ENCODE results near the gene RHBDF2.
A peak's percentile ranks its signal among the peaks of the same experiment; 100 is the strongest.

RHBDF2 gene

DNA sequence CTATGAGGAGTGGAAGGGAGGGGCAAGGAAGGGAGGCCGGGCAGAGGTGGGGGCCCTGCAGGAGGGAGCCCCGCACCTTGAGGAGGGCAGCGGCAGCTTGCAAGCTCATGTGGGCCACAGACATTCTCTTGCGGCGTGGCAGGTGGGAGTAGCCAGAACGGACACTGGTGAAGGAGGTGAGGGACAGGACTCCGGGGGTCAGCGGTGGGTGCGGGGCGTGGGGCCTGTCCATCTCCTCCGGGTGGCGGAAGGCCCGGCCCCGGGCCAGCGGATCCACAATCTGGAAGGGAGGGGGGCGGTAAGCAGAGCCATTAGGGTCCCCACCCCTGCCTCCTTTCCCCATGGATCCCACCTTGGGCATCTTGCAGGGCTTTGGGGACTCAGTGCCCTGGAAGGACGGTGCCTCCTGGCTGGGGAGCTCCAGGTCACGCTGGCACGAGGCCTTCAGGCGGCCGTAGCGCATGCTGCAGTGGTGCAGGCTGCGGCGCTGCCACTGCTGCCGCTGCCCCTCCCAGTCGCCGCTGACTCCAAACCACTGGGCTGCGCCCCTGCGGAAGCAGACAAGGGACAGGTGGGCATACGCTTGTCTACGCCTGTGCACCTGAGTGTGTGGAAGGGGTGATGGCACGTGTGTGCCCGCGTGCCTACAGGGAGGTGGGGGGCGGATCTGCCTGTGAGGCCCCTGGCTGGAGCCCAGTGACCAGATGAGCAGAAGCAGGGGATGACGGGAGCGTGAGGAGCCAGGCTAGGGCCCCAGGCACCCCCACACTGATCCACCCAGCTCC, 22.3 kb downstream of the RHBDF2 start:
- DNase-seq (ENCODE audit: low spot score), result no peak

DNA sequence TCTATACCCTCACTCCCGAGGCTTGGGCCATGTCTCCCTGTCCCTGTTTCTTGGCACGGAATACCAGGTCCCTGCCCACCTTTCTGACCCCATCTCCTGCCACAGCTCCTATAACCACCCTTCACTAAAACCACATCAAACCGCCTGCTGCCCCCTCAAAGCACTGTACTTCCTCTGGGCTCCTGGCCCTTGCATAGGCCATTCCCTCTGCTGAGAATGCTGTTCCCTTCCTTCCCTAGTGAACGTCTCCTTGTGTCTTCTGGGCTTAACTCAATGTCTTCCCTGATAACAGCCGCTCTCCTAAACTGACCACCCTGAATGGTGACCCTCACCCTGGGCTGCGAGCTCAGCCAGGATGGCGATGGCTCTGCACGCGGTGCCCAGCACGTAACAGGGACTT, 23.1 kb downstream of the RHBDF2 start:
- no peak for DNase-seq (ENCODE audit: low spot score)

DNA sequence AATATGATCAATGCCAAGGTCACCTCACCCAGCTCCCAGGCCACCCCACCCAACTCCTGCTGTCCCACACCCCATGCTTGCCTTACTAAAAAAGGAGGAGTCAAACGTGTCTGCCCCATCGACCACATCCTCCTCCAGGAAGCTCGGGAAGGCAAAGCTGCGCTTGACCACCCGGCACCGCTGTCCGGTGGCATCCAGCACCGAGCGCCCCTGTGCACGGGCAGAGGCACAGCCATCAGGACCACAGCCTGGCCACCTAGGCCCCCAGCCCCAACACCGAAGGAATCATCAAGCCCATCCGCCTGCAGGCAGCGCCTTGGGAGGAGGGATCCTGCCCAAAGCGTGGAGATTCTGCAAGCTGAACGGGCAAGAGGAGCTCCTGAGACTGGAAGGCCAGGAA, 23.6 kb downstream of the RHBDF2 start:
- DNase-seq (ENCODE audit: low spot score), result no peak

DNA sequence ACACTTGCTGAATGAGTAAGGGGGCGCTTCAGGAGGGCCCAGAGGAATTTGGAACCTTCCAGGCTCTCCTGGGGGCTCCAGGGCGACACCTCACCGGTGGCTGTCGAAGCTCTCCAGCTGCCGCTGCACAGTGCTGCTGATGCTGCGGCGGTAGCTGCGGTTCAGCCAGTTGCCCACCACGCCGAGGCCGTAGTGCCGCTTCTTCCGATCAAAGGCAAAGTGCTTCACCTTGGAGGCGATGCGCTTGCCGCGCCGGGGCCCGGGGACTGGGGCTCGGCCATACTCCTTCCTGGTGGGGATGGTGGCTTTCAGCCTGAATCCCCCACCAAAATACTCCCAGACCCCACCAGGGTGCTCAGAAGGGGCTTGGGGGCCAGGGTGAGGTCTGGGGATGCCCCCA, 24.5 kb downstream of the RHBDF2 start:
- DNase-seq (ENCODE audit: low spot score), result no peak

DNA sequence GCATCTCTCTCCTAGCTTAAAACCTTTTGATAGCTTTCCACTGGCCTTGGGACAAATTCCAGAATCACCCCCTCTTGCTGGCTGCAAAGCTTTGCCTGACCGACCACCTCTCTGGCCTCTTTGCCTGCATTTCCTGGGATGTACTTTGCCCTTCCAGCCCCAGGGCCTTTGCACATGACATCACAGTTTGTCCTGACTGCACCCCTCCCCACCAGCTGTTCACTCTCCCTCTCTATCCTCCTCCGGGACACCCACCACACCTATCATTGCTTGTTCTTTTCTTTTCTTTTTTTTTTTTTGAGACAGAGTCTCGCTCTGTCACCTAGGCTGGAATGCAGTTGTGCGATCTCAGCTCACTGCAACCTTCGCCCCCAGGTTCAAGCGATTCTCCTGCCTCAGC, 25.9 kb downstream of the RHBDF2 start:
- DNase-seq (ENCODE audit: low spot score), result no peak

DNA sequence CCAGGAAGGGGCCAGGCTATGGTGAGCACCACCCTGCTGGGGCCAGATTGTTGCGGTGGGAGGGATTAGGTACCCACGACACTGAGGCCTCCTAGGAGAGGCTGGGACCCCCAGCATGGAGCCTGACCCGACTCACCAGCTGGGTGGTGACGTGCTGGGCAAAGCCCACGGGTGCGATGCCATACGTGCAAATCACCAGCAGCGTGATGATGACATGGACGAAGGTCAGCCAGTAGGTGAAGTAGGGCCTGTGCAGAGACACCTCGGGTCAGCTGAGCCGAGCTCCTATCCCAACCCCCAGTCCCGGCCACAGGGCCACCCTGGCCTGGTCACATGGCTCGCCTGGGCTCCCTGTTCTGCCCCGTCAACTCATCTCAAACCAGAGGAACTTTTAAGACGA, 26.3 kb downstream of the RHBDF2 start:
- DNase-seq (ENCODE audit: low spot score), result no peak

DNA sequence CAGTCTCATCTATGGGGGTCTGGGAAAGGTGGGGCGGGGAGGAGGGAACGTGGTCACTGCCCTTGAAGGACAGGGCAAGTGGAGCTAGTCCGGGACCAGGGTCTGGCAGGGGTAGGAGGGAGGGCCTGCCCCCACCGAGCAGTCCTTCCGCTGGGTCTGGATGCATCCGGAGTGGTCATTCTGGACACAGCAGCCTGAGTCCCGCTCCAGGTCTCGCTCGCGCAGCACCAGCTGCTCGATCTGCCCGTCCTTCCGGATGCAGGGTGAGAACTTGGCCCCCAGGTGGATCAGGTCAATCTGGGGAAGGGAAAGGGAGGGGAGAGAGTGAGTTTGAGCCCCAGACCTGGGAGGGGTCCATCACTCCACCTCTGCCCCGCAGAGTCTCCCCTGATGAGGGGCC, 27.0 kb downstream of the RHBDF2 start:
- DNase-seq (ENCODE audit: low spot score), result no peak

DNA sequence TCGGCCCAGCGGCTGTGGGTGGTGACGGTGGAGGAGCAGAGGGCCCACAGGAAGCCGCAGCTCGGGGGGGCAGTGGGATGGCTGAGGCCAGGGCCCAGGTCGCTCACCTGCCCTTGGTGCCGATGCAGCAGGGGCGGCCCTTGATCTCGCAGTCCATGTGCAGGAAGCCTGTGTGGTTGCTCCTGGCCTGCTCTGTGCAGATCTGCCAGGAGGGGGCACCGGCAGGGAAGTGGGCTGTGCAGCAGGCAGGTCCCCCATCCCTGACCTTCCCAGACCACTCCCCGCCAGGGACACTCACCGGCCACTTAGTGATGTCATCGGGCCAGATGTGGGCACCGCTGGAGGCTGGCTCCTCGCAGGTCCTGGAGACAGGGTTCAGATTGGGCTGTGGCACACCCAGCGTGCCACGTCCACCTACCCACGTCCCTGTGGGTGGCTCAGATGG, 27.7 kb downstream of the RHBDF2 start:
- DNase-seq (ENCODE audit: low spot score), result peak; percentile 50

DNA sequence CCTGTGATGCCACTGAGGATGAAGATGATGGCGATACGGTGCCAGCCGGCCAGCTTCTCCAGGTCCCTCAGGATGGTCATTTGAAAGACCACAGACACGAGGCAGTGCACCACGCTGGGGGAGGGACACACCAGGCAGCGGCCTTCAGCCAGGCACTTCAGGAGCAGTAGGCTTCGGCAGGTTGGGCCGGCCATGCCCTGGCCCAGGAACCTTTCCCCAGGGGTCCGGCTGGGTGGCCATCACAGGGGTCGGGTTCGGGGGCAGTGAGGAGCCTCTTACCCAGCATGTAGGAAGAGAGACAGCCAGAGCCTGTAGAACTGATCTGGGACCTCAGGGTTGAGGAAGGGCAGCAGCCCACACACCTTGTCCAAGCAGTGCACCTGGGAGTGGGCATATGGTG, 28.5 kb downstream of the RHBDF2 start:
- no peak for DNase-seq (ENCODE audit: low spot score)

DNA sequence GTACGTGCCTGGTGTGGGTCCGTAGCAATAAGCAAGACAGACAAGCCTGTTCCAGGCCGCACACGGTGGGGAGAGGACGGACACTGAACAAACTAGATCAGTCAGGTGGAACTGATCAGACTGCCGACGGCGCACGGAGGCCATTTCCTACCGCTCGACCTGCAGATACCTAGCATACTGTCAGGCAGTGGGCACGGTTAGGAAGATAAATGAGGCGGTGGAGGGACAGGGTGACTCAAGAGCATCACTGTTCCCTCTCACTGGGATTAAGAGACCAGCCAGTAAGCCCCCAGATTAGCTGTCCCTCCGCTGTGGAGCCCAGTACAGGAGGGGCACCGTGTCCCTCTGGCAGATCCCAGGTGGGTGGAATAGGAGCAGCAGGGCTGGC, 29.0 kb downstream of the RHBDF2 start:
- no peak for DNase-seq (ENCODE audit: low spot score)

DNA sequence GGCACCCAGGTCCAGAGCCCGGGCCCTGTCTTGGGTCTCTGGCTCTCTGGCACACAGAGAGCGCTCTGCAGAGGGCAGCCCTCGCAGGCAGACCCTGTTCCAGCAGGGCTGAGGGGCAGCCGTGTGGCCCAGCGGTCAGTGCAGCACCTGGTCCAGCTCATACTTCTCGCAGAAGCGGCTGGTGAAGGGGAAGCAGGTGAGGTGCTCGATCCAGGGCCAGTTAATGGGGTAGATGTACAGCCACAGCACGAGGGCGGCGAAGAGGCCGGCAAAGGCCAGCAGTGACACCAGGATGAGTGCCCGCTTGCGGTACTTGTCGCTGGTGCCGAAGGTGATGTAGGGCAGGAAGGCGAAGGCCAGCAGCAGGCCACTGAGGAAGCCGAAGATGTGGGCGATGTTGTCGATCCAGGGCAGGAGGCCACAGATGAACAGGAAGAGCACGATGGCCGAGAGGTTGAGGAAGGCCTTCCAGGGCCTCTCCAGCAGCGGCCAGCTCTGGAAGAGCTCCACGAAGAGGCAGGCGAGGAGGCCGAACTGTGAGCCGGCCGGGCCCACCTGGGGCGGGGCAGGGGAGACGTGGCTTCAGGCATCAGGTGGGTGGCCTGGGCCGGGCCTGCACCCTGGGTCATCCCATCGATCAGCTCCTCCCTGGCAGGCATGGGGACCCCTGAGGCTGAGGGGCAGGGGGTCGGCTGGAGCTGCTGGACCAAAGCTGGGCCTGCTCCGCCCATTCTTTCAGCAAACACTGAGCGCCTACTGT, 29.5 kb downstream of the RHBDF2 start:
- DNase-seq (ENCODE audit: low spot score), result no peak

DNA sequence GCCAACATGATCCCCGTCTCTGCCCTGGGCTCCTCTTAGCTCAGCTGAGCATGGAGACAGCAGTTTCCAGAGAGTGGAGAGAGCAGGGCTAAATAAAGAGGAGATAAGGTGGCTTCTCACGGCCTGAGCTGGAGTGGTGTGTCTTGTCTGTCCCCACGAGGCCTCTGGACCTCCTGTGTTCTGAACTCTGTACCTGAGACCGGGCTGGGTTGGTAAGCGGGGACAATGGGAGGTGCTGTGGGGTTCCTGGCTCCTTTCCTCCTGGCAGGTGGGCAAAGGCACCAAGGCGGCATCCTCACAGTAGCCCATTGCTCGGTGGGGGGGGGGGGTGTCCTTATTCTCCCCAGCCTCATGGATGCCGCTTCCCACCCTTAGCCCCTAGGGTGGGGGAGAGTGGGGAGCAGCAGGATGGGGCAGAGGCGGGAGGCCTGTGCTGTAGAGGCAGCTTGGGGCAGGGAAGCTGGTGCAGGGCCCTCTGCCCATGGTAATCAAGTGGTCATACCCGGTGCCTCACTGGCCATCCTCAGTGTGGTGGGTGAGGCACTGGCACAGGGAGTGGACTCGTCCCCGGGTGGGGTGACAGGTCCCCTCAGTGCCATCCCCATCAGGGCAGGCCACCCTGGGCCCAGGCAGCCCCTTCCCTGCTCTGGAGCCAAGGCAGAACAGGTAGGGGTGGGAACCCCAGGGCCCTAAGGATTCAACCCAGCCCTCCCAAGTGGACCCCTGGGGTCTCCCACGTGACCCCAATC, 31.1 kb downstream of the RHBDF2 start:
- DNase-seq (ENCODE audit: low spot score), result no peak

DNA sequence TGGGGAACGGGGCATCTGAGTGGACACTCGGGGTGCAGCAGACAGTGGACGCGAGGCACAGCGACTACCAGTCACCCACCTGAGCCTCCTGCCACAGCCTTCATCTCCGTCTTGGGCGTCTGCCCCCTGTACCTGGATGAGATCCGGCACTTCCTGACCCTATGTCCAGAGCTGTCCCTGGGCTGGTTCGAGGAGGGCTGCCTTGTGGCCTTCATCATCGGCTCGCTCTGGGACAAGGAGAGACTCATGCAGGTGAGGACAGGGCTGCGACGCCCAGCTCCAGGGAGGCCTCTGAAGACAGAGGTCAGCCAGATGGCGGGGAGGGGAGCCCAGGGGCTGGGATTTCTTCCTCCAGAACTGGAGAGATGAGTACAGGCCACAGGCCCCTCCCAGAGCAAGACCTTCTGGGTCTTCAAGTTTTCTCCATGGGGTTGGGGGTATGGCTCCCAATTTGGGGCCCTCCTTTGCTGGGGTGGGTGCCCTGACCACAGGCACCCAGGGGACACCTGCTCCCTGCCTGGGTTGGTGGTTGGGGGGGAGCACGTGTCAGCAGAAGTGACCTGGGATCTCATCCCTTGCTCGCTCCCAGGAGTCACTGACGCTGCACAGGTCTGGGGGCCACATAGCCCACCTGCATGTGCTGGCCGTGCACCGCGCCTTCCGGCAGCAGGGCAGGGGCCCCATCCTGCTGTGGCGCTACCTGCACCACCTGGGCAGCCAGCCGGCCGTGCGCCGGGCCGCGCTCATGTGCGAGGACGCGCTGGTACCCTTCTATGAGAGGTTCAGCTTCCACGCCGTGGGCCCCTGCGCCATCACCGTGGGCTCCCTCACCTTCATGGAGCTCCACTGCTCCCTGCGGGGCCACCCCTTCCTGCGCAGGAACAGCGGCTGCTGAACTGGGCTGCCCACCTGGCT, 31.9 kb downstream of the RHBDF2 start:
- no peak for DNase-seq (ENCODE audit: low spot score)

DNA sequence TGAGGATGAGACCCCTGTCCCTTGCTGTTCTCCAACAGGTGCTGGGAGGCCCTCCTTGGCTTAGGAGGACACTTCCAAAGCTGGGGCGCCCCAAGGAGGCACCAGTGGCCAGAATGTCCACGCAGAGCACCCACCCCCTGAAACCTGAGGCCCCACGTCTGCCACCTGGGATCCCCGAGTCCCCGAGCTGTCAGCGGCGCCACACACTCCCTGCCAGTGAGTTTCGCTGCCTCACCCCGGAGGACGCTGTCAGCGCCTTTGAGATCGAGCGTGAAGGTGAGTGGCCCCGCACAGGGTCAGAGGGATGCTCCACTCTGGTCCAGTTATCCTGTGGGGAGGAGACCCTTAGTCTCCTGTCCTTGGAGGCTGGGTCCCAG, 32.6 kb downstream of the RHBDF2 start:
- DNase-seq (ENCODE audit: low spot score), result no peak

DNA sequence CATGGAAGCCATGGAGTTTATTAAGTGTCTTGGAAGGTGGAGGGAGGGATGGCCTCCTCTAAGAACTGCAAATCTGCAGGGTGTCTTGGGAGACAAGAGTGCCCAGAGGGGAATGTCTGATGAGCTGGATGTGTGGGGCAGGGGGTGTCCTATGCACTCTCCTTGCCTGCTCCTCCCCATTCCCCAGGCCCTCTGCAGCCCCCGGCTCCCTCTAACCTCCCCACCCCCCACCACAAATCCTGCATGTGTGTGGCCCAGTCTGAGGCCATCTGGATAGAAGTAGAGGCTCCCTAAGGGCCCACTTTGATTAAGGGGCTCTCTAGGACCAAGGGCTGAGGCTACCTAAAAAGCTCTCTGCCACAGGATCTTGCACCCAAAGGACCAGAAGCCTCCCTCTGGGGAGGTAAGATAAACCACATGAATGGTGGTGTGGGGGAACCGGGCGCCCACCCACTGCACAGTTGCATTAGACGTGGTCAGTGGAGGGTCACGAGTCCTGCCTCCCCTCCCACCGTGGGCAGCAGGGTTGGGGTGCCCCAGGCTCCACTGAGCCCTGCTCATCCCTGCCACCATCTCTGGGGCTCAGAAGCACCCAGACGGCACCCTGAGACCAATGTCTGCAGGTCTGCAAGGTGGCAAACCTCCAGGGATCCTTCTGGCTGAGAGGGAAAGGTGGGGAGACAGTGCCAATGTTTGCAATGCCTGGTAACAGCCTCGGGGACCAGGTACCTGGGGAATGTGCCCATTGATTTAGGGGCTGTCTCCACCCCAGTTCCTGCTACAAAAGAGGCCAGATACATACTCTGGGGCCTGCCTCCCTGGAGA, 33.2 kb downstream of the RHBDF2 start:
- DNase-seq (ENCODE audit: low spot score), result no peak

DNA sequence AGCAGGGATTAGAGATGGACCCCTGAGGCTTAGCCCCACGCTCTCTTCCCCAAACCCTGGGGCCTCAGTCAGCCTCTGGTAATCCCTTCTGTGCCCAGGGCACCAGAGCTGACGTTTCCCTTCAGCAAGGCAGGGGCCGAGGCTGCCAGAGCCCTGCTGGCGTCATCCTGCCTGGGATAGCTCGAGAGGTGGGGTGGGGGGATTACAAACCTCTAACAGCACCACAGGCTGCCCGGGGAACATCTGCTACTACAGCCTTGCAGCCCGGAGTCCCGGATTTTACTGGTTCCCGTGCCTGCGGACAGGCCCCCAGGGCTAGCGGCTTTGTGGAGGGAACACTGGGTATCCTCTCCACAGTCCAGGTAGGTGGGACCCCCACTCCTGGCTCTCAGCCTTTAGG, 33.9 kb downstream of the RHBDF2 start, which contains the start of gene AANAT:
Gene AANAT, plus strand, starts transcription at position 238 of the 400 bp plus-strand sequence. CDS start 1,144 bp downstream, outside the sequence.
- no peak for DNase-seq (ENCODE audit: low spot score)

DNA sequence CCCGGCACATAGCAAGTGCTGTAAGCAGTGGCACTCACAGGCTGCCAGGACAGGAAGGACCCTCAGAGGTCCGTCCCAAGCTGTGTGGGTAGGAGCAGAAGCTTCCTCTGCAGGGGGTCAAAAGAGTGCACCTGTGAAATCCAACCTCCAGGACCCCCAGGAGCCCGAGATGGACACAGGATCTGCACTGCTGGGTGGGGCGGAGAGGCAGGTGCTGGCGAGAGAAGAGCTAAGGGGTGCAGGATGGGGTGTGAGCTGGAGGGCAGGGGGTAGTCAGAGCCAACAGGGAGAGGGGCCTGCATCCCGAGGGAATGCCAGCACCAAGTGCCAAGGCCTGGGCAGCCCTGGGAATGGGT, 34.5 kb downstream of the RHBDF2 start:
- DNase-seq (ENCODE audit: low spot score), result no peak

DNA sequence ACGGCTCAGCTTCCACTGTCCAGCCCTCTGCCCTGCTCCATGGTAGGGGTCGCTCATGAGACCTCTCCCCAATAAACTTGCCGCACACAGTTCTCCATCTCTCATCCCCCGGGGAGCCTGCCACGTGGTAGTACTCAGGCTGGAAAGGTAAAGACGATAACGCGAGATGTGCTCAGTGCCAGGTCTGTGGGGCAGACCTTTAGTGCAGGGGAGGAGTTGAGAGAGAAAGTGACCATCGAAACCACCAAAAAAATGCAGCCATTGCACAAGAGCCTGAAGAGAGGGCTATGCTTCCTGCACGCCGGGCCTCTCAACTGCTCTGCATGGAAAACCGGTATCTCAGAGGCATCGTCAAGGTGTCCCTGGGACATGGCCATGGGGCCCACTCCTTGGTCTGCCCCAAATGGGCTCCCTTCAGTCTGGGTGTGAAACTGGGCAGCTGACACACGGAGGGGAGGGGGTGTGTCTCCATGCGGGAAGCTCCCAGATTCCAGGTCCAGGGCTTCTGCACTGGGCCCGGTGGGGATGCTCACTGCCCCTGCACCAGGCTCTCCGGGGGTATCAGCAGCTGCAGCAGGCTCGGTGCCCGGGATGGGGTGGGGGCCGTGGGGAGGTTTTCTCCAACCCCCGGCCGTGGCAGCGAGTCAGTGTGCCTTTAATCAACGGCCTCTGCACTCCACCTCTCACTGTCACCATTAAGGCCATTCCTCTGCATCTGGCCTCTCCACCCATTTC, 38.5 kb downstream of the RHBDF2 start:
- DNase-seq (ENCODE audit: low spot score), result no peak

DNA sequence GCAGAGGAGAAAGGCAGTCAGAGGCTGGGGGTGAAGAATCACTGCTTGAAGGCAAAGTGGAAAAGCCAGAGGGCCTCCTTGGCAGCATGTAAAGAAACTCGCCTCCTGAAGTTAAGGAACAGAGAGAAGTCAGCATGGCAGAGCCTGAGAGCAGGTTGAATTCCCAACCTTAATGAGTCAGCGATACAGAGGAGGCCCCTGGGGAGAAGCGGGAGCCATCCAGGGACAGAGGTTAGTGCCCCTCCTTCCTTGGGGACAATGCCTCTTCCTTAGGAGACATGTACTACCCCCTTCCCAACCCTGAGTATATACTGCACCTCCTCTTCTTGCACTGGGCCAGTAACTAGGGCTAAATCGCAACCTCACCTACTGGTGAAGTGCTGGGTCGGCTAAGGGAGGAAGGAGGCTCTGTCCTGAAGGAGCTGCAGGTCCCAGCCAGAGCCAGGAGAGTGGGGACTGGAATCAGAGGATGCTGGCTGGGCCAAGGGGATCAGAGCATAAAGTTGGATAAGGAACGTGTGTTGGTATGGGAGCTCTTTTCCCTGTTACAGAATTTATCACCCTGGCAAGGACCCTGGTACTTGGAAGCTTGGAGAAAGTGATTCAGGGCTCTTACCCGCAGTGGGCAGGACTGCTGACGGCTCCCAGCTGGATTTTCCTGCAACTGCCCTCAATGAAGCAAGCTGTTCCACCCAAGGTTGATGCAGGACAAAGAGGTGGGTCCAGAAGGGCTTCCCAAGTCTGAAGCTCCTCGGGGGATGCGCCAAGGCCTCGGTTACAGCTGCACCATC, 39.3 kb downstream of the RHBDF2 start:
- no peak for DNase-seq (ENCODE audit: low spot score)
